Mesothelial cell of epicardium (in vitro differentiated cells): ENCODE data around the gene RIPPLY3. TPM values are rescaled to one million over a fixed set of nuclear protein-coding genes. Genes with fewer than 3 reads are reported as not detected.

Experiments used
- DNase-seq, 2 experiments: peaks; one replicate each; pipeline ENCODE4 v3.0.0; 2021; ENCODE audit warnings: low spot score in 2 of 2; ENCODE audit not compliant: unreplicated experiment in 2 of 2
- H3K27ac Mint-ChIP-seq: 2 replicates; pipeline ENCODE4 v1.8.0; 2021; ENCODE audit warnings: mixed read lengths
- H3K27me3 Mint-ChIP-seq: 2 replicates; pipeline ENCODE4 v1.8.0; 2021; ENCODE audit warnings: low read depth, mixed read lengths
- H3K36me3 Mint-ChIP-seq: 2 replicates; pipeline ENCODE4 v1.8.0; 2021; ENCODE audit warnings: mixed read lengths
- H3K4me1 Mint-ChIP-seq: 2 replicates; pipeline ENCODE4 v1.8.0; 2021; ENCODE audit warnings: mixed read lengths
- H3K4me3 Mint-ChIP-seq: 2 replicates; pipeline ENCODE4 v1.8.0; 2021; ENCODE audit warnings: mild to moderate bottlenecking, moderate library complexity, mixed read lengths
- H3K9me3 Mint-ChIP-seq: 2 replicates; pipeline ENCODE4 v1.8.0; 2021; ENCODE audit warnings: mixed read lengths
- total RNA-seq: library from RNA; stranded (reverse); gene quantifications from 3 replicates; pipeline ENCODE4 v1.2.1, GENCODE V29; 2021
- TF ChIP-seq, protein P1 (sequence below): fragments of 200-600 bp; sonication (generic); IDR thresholded peaks from one replicate; pipeline ENCODE4 v1.5.0; 2021; ENCODE audit warnings: antibody characterized with exemption; ENCODE audit not compliant: unreplicated experiment

RIPPLY3 gene
- total RNA-seq, 1 donor from 2014 or later = 0.54 TPM

GRCh38 chr21:36980280-36981048, 26.0 kb upstream of the RIPPLY3 start:
- Mint-ChIP-seq H3K27ac (no peak overlapping the region), H3K9me3 (no peaks in the 10 kb centered on the region), H3K27me3 (peaks cover 14% of the 10 kb centered on the region), H3K4me3 (peak overlapping the region; percentile 67), H3K4me1 (peaks cover 12% of the 10 kb centered on the region), H3K36me3 (no peaks in the 10 kb centered on the region)
- peak in 1 of 2 experiments; percentile 40 for DNase-seq
- TF ChIP-seq, protein P1, sequence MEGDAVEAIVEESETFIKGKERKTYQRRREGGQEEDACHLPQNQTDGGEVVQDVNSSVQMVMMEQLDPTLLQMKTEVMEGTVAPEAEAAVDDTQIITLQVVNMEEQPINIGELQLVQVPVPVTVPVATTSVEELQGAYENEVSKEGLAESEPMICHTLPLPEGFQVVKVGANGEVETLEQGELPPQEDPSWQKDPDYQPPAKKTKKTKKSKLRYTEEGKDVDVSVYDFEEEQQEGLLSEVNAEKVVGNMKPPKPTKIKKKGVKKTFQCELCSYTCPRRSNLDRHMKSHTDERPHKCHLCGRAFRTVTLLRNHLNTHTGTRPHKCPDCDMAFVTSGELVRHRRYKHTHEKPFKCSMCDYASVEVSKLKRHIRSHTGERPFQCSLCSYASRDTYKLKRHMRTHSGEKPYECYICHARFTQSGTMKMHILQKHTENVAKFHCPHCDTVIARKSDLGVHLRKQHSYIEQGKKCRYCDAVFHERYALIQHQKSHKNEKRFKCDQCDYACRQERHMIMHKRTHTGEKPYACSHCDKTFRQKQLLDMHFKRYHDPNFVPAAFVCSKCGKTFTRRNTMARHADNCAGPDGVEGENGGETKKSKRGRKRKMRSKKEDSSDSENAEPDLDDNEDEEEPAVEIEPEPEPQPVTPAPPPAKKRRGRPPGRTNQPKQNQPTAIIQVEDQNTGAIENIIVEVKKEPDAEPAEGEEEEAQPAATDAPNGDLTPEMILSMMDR = no peak

DNA sequence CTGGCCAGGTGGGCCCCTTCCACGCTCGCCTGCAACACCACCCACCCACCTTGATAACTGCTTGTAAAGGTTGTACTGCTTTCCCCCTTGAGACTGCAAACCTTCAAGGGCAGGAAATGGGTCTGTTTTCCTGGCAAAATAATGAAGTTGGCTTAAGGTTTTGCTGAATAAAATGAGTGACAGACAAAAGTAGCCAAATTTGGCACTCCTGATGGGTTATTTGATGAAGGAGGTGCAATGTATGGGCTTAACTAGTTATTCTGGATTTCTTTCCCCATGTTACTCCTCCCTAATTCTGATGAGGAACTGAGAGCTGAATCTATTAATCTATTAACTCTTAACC, 25.5 kb upstream of the RIPPLY3 start:
- peaks cover 14% of the 10 kb centered on the region for H3K27me3 Mint-ChIP-seq
- peaks cover 12% of the 10 kb centered on the region for H3K4me1 Mint-ChIP-seq

GRCh38 chr21:36981977-36982700, 24.4 kb upstream of the RIPPLY3 start:
- Mint-ChIP-seq H3K27ac (no peak overlapping the region), H3K4me3 (no peak overlapping the region), H3K4me1 (peaks cover 10% of the 10 kb centered on the region), H3K36me3 (peaks cover 9% of the 10 kb centered on the region), H3K9me3 (no peaks in the 10 kb centered on the region), H3K27me3 (peaks cover 14% of the 10 kb centered on the region)
- DNase-seq = no peak
- TF ChIP-seq, protein P1 = no peak

More for the DNA sequence above, 25.5 kb upstream of the RIPPLY3 start:
- Mint-ChIP-seq H3K27ac (no peak overlapping the region), H3K4me3 (peak overlapping the region; percentile 67), H3K36me3 (peaks cover 4% of the 10 kb centered on the region), H3K9me3 (no peaks in the 10 kb centered on the region)
- DNase-seq = no peak
- TF ChIP-seq, protein P1 = no peak

GRCh38 chr21:36985751-36986594, 20.5 kb upstream of the RIPPLY3 start:
- Mint-ChIP-seq H3K4me1 (peaks cover 9% of the 10 kb centered on the region), H3K27me3 (peaks cover 7% of the 10 kb centered on the region), H3K27ac (no peak overlapping the region), H3K36me3 (peaks cover 10% of the 10 kb centered on the region), H3K4me3 (no peak overlapping the region), H3K9me3 (no peaks in the 10 kb centered on the region)
- no peak for DNase-seq
- TF ChIP-seq, protein P1 = no peak

- Mint-ChIP-seq H3K9me3 (no peaks in the 10 kb centered on the region), H3K27me3 (no peaks in the 10 kb centered on the region), H3K36me3 (peaks cover 10% of the 10 kb centered on the region), H3K4me1 (peaks cover 7% of the 10 kb centered on the region), H3K4me3 (no peak overlapping the region), H3K27ac (no peak overlapping the region)
- TF ChIP-seq, protein P1 = no peak
- DNase-seq = no peak
Observed at GRCh38 chr21:36987845-36988244, 18.7 kb upstream of the RIPPLY3 start.
